Measurements from ENCODE around the gene GZMA.

DNA sequence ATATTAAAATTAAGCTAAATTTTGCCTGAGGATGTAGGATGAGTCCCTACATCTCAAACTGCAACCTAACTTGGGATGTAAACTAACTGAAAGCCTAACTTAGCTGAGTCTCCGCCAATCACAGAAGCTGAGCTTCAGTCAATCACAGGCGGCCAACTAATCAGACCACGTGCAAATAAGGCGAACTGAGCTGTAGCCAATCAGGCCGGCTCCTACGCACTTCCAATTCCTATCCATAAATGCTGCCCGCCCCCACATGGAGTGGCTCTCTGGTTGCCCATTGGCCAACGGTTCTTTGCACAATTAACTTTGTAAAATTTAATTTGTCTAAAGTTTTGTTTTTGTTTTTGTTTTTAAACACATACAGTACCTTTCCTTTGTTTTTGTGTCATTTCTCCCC is 43.6 kb downstream of the GZMA start:
- TF ChIP-seq, protein P1, sequence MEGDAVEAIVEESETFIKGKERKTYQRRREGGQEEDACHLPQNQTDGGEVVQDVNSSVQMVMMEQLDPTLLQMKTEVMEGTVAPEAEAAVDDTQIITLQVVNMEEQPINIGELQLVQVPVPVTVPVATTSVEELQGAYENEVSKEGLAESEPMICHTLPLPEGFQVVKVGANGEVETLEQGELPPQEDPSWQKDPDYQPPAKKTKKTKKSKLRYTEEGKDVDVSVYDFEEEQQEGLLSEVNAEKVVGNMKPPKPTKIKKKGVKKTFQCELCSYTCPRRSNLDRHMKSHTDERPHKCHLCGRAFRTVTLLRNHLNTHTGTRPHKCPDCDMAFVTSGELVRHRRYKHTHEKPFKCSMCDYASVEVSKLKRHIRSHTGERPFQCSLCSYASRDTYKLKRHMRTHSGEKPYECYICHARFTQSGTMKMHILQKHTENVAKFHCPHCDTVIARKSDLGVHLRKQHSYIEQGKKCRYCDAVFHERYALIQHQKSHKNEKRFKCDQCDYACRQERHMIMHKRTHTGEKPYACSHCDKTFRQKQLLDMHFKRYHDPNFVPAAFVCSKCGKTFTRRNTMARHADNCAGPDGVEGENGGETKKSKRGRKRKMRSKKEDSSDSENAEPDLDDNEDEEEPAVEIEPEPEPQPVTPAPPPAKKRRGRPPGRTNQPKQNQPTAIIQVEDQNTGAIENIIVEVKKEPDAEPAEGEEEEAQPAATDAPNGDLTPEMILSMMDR (IDR thresholded peaks at IDR 0.05; ENCODE audit: extremely low read depth in 1 of 2, insufficient read depth in 1 of 2, low read depth in 1 of 2, low read length in 2 of 2): no peak
- TF ChIP-seq EZH2 (IDR thresholded peaks at IDR 0.05; ENCODE audit: borderline replicate concordance, low read depth, low read length, severe bottlenecking) (no peak), JUN (IDR thresholded peaks at IDR 0.05; ENCODE audit: borderline replicate concordance, insufficient read depth, insufficient read length, low read depth) (no peak), POLR2A (IDR thresholded peaks at IDR 0.05; ENCODE audit: low read depth, low read length) (no peak), POLR2AphosphoS5 (IDR thresholded peaks at IDR 0.05; ENCODE audit: insufficient read depth, low read depth, low read length) (no peak)
